Measurements from ENCODE around the gene FUZ. TPM values are rescaled to one million over a fixed set of nuclear protein-coding genes. Genes with fewer than 3 reads are reported as not detected.
A peak's percentile ranks its signal among the peaks of the same experiment; 100 is the strongest.

FUZ gene
- total RNA-seq, 1 donor from 2014 or later = 10.8 TPM

DNA sequence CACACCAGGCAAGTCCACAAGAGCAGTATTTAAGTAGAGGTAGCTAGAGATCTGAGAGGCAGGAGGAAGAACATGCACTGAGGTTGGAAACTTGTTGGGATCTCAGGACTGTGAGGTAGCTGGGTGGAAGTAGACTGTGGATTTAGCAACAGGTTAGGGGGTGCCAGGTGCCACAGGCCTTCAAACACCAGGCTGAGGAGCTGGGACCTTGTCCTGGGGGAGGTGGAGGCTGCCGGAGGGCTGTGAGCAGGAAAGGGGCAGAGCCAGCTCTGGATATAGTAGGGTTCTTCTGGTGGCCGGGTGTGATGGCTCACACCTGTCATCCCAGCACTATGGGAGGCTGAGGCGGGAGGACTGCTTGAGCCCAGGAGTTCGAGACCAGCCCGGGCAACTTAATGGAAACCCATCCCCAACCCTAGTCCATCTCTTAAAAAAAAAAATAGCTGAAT, 3.1 kb downstream of the FUZ start:
- DNase-seq (ENCODE audit: low spot score) = no peak
- Mint-ChIP-seq H3K36me3 (ENCODE audit: low read depth) (peaks cover 5% of the 10 kb centered on the region), H3K4me3 (ENCODE audit: unreplicated experiment) (peak overlapping the region; percentile 86), H3K9me3 (ENCODE audit: low read depth) (no peaks in the 10 kb centered on the region), H3K27ac (ENCODE audit: unreplicated experiment) (peak overlapping the region; percentile 83), H3K4me1 (ENCODE audit: low read depth) (peaks cover 27% of the 10 kb centered on the region), H3K27me3 (ENCODE audit: low read depth) (no peaks in the 10 kb centered on the region)
- no peak for TF ChIP-seq CTCF (IDR thresholded peaks at IDR 0.05)

DNA sequence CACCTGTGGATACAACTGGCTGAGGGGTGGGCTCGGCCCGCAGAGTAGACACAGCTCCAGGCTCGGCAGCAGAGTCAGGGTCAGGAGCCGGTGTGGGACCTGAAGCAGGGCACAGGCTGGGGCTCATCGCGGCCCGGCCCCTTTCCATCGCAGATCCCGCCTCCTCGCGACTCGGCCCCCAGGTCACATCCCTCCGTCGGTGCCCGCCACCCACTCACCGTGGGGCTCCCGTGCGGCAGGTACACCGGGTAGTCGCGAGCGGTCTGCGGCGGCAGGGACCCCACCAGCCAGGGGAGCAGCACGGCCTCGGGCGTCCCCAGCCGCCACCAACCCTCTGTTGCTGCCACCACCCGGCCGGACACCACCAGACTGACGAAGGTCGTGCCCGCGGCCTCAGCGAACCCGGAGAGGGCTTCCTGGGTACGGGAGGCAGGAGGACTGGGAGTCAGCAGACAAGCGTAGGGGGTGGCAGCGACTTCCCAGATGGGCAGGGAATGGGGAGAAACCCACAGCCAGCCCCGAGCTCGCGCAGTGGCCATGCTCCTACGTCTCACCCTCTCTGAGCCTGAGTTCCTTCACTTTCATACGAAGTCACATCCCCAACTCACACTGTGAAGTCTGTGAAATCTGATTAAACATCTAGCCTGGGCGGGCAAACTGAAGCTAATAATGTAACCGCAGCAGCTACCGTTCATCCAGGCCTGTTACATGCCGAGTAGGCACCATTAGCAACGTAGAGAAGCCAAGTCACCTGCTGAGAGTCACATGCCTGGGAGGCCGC, 3.7 kb downstream of the FUZ start:
- H3K9me3 Mint-ChIP-seq (ENCODE audit: low read depth) = no peaks in the 10 kb centered on the region
- peak overlapping the region; percentile 86 for H3K4me3 Mint-ChIP-seq (ENCODE audit: unreplicated experiment)
- H3K36me3 Mint-ChIP-seq (ENCODE audit: low read depth) = peaks cover 7% of the 10 kb centered on the region
- H3K27me3 Mint-ChIP-seq (ENCODE audit: low read depth) = no peaks in the 10 kb centered on the region
- TF ChIP-seq CTCF (IDR thresholded peaks at IDR 0.05) = peak; percentile 68
- no peak for DNase-seq (ENCODE audit: low spot score)
- peak overlapping the region; percentile 83 for H3K27ac Mint-ChIP-seq (ENCODE audit: unreplicated experiment)
- H3K4me1 Mint-ChIP-seq (ENCODE audit: low read depth) = peaks cover 24% of the 10 kb centered on the region

GRCh38 chr19:49808711-49809159, 4.4 kb downstream of the FUZ start:
- Mint-ChIP-seq H3K27me3 (ENCODE audit: low read depth) (no peaks in the 10 kb centered on the region), H3K27ac (ENCODE audit: unreplicated experiment) (peak overlapping the region; percentile 83), H3K4me3 (ENCODE audit: unreplicated experiment) (peak overlapping the region; percentile 86), H3K36me3 (ENCODE audit: low read depth) (peaks cover 9% of the 10 kb centered on the region), H3K9me3 (ENCODE audit: low read depth) (no peaks in the 10 kb centered on the region), H3K4me1 (ENCODE audit: low read depth) (peaks cover 18% of the 10 kb centered on the region)
- no peak for TF ChIP-seq CTCF (IDR thresholded peaks at IDR 0.05)
- no peak for DNase-seq (ENCODE audit: low spot score)

DNA sequence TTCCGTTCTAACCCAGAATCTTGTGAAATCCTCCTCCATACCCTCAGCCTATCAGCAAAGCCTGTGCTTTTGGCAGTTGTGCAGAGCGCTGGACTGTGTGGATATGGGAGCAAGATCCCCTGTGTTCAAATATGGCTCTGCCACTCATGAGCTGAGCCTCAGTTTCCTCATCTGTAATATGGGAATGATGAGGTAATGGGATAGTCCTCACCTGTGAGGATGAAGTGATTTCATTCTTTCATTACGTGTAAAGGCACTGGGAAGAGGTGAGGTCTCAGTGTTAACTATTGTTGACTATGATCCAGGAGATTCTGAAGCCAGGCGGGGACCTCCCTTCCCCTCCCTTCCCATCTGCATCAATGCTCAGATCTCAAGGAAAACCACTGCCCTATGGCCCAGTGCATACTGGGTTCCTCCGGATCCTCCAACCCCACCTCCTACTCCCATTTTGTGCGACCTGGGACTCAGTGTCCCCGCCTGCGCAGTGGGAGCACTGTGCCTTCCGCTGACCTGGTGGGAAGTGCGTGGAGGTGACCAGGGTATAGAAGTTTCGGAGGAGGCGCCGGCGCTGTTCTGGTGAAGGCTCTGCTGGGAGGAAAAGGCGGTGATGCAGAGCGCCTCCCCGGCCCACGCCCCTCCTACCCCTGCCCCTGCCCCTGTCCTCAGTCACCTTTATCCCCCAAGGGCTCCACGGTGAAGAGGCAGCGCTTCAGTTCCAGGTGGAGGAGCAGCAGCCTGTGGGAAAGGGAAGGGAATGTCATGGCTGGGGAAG, 5.0 kb downstream of the FUZ start:
- H3K4me3 Mint-ChIP-seq (ENCODE audit: unreplicated experiment) = peak overlapping the region; percentile 86
- no peak for DNase-seq (ENCODE audit: low spot score)

More for the DNA sequence above, 5.0 kb downstream of the FUZ start:
- Mint-ChIP-seq H3K36me3 (ENCODE audit: low read depth) (peaks cover 15% of the 10 kb centered on the region), H3K4me1 (ENCODE audit: low read depth) (peaks cover 18% of the 10 kb centered on the region), H3K9me3 (ENCODE audit: low read depth) (no peaks in the 10 kb centered on the region), H3K27me3 (ENCODE audit: low read depth) (no peaks in the 10 kb centered on the region), H3K27ac (ENCODE audit: unreplicated experiment) (peak overlapping the region; percentile 83)
- no peak for TF ChIP-seq CTCF (IDR thresholded peaks at IDR 0.05)
